GM23248 (cell line): ENCODE data around the gene CORO7.

Experiments used
- EZH2 ChIP-seq: fragments of 200-600 bp; sonication (generic); IDR thresholded peaks from 2 replicates; pipeline ENCODE4 v1.6.1; 2018; ENCODE audit warnings: antibody characterized with exemption, mild to moderate bottlenecking; ENCODE audit not compliant: insufficient read depth, poor library complexity, severe bottlenecking
- EZH2phosphoT487 ChIP-seq: fragments of 200-600 bp; sonication (generic); IDR thresholded peaks from 2 replicates; pipeline ENCODE4 v1.6.1; 2018; ENCODE audit warnings: antibody characterized with exemption, moderate library complexity, mild to moderate bottlenecking, low read depth; ENCODE audit not compliant: insufficient read depth

DNA sequence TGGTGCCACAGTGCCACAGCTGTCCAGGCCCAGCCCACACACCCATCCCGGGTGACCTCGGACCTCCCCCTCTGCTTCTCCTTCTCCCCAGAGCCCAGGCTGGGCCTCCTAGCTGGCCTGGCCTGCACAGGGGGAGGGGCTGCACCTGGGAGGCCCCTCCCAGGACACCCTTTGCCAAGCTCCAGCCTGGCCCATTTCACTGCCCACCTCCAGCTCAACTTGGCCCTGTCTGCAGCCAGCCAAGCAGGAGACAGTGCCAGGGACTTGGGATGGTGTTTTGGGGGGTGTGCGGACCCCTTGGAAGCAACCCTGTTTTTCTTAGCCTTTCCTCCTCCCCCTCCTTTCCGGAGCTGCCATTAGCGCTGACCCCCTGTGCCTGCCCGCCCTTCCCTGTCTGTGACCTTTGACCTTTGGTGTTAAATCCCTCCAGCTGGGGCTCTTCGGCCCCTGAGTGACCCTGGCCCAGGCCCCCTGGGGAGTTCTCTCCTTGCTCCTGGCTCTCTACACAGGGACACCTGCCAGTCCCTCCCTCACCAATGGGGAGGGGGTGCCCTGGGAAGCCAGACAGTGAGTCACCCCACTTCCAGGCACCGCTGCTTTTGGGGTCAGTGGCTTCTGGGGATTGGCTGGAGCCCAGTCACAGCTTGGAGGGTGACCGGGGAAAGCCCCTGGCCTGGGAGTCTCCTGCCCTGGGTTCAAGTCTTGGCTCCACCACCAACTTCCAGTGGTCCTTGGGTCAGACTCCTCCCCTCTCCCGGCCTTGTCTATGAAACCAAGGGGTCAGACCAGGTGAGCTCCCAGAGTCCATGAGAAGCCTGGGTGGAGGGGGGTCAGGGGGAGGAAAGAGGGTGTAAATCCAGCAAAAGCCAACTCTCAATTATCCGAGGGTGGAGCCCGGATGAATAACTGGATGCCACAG, 98.6 kb downstream of the CORO7 start:
- TF ChIP-seq EZH2 = no peak
- TF ChIP-seq EZH2phosphoT487 = no peak
